Astrocyte (in vitro differentiated cells and primary cell): Measurements from ENCODE around the gene FOXF1. TPM values are rescaled to one million over a fixed set of nuclear protein-coding genes. Genes with fewer than 3 reads are reported as not detected.

Experiments used
- DNase-seq: peaks from one replicate; pipeline ENCODE4 v3.0.0-alpha.2; 2010; ENCODE audit warnings: low read depth
- FAIRE-seq: peaks from 2 replicates; lab custom pipeline; 2011; peaks lifted over from hg19 to GRCh38; lab: Jason Lieb, UNC
- H2AFZ ChIP-seq: 2 replicates; pipeline ENCODE4 v1.6.0; 2012; ENCODE audit warnings: low read depth, low read length, inconsistent platforms
- H3K27ac ChIP-seq: 2 replicates; pipeline ENCODE4 v1.5.1; 2011; ENCODE audit warnings: low read depth, low read length, inconsistent platforms
- H3K27me3 ChIP-seq: 2 replicates; pipeline ENCODE4 v1.6.0; 2011; ENCODE audit warnings: low read length, inconsistent platforms; ENCODE audit not compliant: insufficient read depth
- H3K36me3 ChIP-seq: 2 replicates; pipeline ENCODE4 v1.5.1; 2011; ENCODE audit warnings: low read length, inconsistent platforms; ENCODE audit not compliant: insufficient read depth
- H3K4me1 ChIP-seq: 2 replicates; pipeline ENCODE4 v1.5.1; 2011; ENCODE audit warnings: low read length, inconsistent platforms; ENCODE audit not compliant: insufficient read depth
- H3K4me2 ChIP-seq: 2 replicates; pipeline ENCODE4 v1.6.0; 2012; ENCODE audit warnings: low read length, inconsistent platforms
- H3K4me3 ChIP-seq: 2 replicates; pipeline ENCODE4 v1.5.1; 2011; ENCODE audit warnings: low read depth, mild to moderate bottlenecking, low read length, inconsistent platforms; ENCODE audit not compliant: insufficient read depth
- H3K79me2 ChIP-seq: 2 replicates; pipeline ENCODE4 v1.6.0; 2012; ENCODE audit warnings: mild to moderate bottlenecking, low read length, inconsistent platforms; ENCODE audit not compliant: insufficient read depth
- H3K9ac ChIP-seq: 2 replicates; pipeline ENCODE4 v1.6.0; 2012; ENCODE audit warnings: mild to moderate bottlenecking, low read length, inconsistent platforms
- H3K9me3 ChIP-seq: 2 replicates; pipeline ENCODE4 v1.5.1; 2012; ENCODE audit warnings: low read depth, mild to moderate bottlenecking, low read length, inconsistent platforms; ENCODE audit not compliant: insufficient read depth
- H4K20me1 ChIP-seq: 2 replicates; pipeline ENCODE4 v1.6.0; 2012; ENCODE audit warnings: low read length, inconsistent platforms; ENCODE audit not compliant: insufficient read depth
- H3K27ac Mint-ChIP-seq: one replicate; pipeline ENCODE4 v1.8.0; 2021; ENCODE audit warnings: mild to moderate bottlenecking, mixed read lengths; ENCODE audit not compliant: unreplicated experiment
- H3K27me3 Mint-ChIP-seq: one replicate; pipeline ENCODE4 v1.8.0; 2021; ENCODE audit warnings: low read depth, mixed read lengths; ENCODE audit not compliant: unreplicated experiment
- H3K36me3 Mint-ChIP-seq: one replicate; pipeline ENCODE4 v1.8.0; 2021; ENCODE audit warnings: low read depth, mixed read lengths; ENCODE audit not compliant: unreplicated experiment
- H3K4me1 Mint-ChIP-seq: one replicate; pipeline ENCODE4 v1.8.0; 2021; ENCODE audit warnings: low read depth, mixed read lengths; ENCODE audit not compliant: unreplicated experiment
- H3K4me3 Mint-ChIP-seq: one replicate; pipeline ENCODE4 v1.8.0; 2021; ENCODE audit warnings: mild to moderate bottlenecking, moderate library complexity, mixed read lengths; ENCODE audit not compliant: unreplicated experiment
- H3K9me3 Mint-ChIP-seq: one replicate; pipeline ENCODE4 v1.8.0; 2021; ENCODE audit warnings: mild to moderate bottlenecking, mixed read lengths; ENCODE audit not compliant: unreplicated experiment
- EZH2 ChIP-seq: IDR thresholded peaks from 2 replicates; pipeline ENCODE4 v1.6.1; 2012; ENCODE audit warnings: mild to moderate bottlenecking, low read length, inconsistent platforms; ENCODE audit not compliant: insufficient read depth
- total RNA-seq: library from RNA; stranded (reverse); gene quantifications from 2 replicates; pipeline ENCODE4 v1.2.1, GENCODE V29; 2021
- TF ChIP-seq, protein P1 (sequence below): IDR thresholded peaks from 2 replicates; pipeline ENCODE4 v1.5.1; 2011; ENCODE audit warnings: low read depth, mild to moderate bottlenecking, inconsistent platforms, low read length, moderate library complexity; ENCODE audit not compliant: insufficient read depth

FOXF1 gene
- total RNA-seq, 1 donor from 2014 or later = 0.07 TPM

DNA sequence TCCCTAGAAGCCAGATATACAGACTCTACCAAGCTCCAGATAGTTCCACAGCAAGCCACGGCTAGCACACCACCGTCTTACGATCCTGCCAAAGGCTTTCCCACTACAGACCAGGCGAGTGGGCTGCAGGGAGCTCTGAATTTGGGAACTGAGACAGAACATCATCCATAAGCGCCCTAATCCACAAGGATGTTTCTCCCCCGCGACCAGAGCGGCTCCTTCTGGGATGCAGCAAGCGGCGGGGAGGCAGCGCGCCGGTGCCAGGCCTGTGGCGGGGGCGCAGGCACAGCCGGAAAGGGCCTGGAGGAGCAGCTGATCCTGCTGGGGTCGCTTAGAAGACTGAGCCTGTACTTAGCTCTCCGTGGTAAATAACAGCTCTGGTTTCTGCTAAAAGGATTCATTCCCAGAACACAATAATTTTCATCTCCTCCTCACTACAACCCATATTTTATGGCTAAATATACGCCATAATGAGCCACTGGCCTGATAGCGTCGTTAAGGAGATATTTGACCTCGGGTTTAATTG, 16.2 kb upstream of the FOXF1 start:
- H3K36me3 Mint-ChIP-seq = peaks cover 3% of the 10 kb centered on the region
- H3K79me2 ChIP-seq = no peaks in the 10 kb centered on the region
- H3K27me3 Mint-ChIP-seq = peaks cover 84% of the 10 kb centered on the region
- H2AFZ ChIP-seq = no peak overlapping the region
- H3K36me3 ChIP-seq = no peaks in the 10 kb centered on the region
- peaks cover 22% of the 10 kb centered on the region for H3K9me3 Mint-ChIP-seq
- H3K4me1 ChIP-seq = no peaks in the 10 kb centered on the region
- DNase-seq (no peak), FAIRE-seq (no peak)
- peaks cover 89% of the 10 kb centered on the region for H3K27me3 ChIP-seq
- H3K9ac ChIP-seq = no peak overlapping the region
- no peak overlapping the region for H3K4me3 Mint-ChIP-seq
- H3K4me1 Mint-ChIP-seq = peaks cover 2% of the 10 kb centered on the region
- peaks cover 10% of the 10 kb centered on the region for H3K9me3 ChIP-seq
- no peaks in the 10 kb centered on the region for H4K20me1 ChIP-seq
- no peak for TF ChIP-seq EZH2
- TF ChIP-seq, protein P1, sequence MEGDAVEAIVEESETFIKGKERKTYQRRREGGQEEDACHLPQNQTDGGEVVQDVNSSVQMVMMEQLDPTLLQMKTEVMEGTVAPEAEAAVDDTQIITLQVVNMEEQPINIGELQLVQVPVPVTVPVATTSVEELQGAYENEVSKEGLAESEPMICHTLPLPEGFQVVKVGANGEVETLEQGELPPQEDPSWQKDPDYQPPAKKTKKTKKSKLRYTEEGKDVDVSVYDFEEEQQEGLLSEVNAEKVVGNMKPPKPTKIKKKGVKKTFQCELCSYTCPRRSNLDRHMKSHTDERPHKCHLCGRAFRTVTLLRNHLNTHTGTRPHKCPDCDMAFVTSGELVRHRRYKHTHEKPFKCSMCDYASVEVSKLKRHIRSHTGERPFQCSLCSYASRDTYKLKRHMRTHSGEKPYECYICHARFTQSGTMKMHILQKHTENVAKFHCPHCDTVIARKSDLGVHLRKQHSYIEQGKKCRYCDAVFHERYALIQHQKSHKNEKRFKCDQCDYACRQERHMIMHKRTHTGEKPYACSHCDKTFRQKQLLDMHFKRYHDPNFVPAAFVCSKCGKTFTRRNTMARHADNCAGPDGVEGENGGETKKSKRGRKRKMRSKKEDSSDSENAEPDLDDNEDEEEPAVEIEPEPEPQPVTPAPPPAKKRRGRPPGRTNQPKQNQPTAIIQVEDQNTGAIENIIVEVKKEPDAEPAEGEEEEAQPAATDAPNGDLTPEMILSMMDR = no peak
- no peak overlapping the region for H3K27ac ChIP-seq
- H3K27ac Mint-ChIP-seq = no peak overlapping the region
- no peak overlapping the region for H3K4me3 ChIP-seq
- no peak overlapping the region for H3K4me2 ChIP-seq

- H2AFZ ChIP-seq = no peak overlapping the region
- FAIRE-seq (no peak), DNase-seq (no peak)
- H3K36me3 ChIP-seq = no peaks in the 10 kb centered on the region
- no peak overlapping the region for H3K27ac Mint-ChIP-seq
- no peak overlapping the region for H3K4me2 ChIP-seq
- no peak overlapping the region for H3K9ac ChIP-seq
- TF ChIP-seq, protein P1 = no peak
- peak; percentile 93 for TF ChIP-seq EZH2
- no peaks in the 10 kb centered on the region for H3K4me1 ChIP-seq
- peaks cover 89% of the 10 kb centered on the region for H3K27me3 ChIP-seq
- H3K4me1 Mint-ChIP-seq = peaks cover 4% of the 10 kb centered on the region
- H3K9me3 Mint-ChIP-seq = peaks cover 24% of the 10 kb centered on the region
- H3K36me3 Mint-ChIP-seq = peaks cover 3% of the 10 kb centered on the region
- H3K9me3 ChIP-seq = peaks cover 10% of the 10 kb centered on the region
- no peak overlapping the region for H3K4me3 ChIP-seq
- no peaks in the 10 kb centered on the region for H3K79me2 ChIP-seq
- peaks cover 84% of the 10 kb centered on the region for H3K27me3 Mint-ChIP-seq
- no peaks in the 10 kb centered on the region for H4K20me1 ChIP-seq
- H3K4me3 Mint-ChIP-seq = no peak overlapping the region
- no peak overlapping the region for H3K27ac ChIP-seq
These were observed 15.6 kb upstream of the FOXF1 start for GRCh38 chr16:86494565-86495356.

DNA sequence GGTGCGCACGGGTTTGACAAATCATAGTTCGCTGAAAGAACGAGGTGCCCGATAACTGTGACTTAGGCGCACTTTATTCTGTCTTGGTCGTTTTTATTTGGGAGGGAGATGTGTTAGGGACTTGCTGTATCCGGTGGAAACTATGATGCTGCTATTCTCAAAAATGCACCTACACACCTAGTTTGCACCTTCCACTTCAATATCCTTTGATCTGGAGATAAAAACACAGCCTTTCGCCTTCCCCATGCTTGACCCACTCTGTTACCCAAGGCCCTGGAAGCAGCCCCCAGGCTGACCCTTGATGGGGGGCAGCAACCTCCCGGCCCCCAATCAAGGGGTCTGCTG, 15.0 kb upstream of the FOXF1 start:
- H4K20me1 ChIP-seq = no peaks in the 10 kb centered on the region
- H3K4me3 Mint-ChIP-seq = no peak overlapping the region
- peaks cover 4% of the 10 kb centered on the region for H3K4me1 Mint-ChIP-seq
- H3K27ac Mint-ChIP-seq = no peak overlapping the region
- H3K36me3 Mint-ChIP-seq = peaks cover 3% of the 10 kb centered on the region
- no peaks in the 10 kb centered on the region for H3K36me3 ChIP-seq
- H3K27me3 ChIP-seq = peaks cover 89% of the 10 kb centered on the region
- H3K4me1 ChIP-seq = no peaks in the 10 kb centered on the region
- FAIRE-seq = no peak
- no peak overlapping the region for H3K4me3 ChIP-seq
- peaks cover 10% of the 10 kb centered on the region for H3K9me3 ChIP-seq
- no peaks in the 10 kb centered on the region for H3K79me2 ChIP-seq
- H3K4me2 ChIP-seq = no peak overlapping the region
- no peak overlapping the region for H3K27ac ChIP-seq
- H2AFZ ChIP-seq = no peak overlapping the region
- peaks cover 81% of the 10 kb centered on the region for H3K27me3 Mint-ChIP-seq
- no peak overlapping the region for H3K9ac ChIP-seq
- TF ChIP-seq, protein P1 = no peak
- peak; percentile 82 for TF ChIP-seq EZH2
- no peak for DNase-seq
- peaks cover 20% of the 10 kb centered on the region for H3K9me3 Mint-ChIP-seq
